ENCODE data around the gene SOX15.

Gene SOX15

GRCh38 chr17:7576432-7576937, 13.4 kb downstream of the SOX15 start:
- no peak for FAIRE-seq

- no peak for FAIRE-seq
Observed at GRCh38 chr17:7575959-7576358, 13.9 kb downstream of the SOX15 start.

DNA sequence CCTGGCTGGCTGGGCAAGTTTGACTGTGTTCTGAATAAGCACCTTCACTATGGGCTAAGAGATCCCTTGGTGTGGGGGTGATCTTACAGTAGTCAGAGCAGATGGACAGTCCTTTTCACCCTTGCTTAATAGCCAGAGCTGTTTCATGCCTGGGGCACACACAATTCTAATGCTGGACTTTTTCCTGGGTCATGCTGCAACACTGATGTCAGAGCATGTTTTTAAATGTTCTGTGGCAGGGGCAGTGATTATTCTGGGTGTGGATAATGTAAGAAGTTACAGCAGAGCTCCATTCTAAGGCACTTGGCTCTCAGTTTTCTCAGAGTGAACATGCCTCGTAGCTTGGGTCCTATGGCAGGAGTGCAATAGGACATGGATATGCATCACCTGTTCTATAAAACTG, 14.4 kb downstream of the SOX15 start:
- no peak for FAIRE-seq

DNA sequence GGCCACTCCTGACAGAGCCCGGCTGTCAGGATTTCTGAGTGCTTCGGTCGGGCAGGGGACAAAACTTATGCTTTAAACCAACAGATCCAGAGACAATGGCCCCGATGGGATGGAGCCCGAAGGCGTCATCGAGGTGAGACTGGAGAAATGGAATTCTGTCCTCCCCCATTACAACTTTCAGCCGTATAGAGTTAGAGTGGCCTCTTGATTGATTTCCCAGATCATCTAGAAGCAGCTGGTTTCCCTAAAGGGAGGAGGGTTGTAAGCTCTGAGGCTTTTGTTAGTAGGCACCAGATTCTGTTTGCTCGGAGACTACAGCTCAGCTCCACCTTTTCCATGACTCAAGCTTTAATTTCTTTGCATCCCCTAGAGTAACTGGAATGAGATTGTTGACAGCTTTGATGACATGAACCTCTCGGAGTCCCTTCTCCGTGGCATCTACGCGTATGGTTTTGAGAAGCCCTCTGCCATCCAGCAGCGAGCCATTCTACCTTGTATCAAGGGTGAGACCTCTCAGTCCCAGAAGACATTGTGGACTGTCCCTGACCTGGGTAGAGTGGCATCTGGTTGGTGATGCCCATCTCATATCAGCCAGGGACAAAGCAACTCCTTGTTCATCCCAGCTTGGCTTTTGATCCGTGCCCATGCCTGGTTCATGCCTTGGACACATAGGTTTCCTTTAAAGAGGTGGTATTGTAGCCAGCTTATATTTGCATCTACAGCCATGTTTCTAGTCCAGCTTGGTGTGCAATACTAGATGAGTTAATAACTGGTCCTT, 15.5 kb downstream of the SOX15 start:
- FAIRE-seq: no peak

DNA sequence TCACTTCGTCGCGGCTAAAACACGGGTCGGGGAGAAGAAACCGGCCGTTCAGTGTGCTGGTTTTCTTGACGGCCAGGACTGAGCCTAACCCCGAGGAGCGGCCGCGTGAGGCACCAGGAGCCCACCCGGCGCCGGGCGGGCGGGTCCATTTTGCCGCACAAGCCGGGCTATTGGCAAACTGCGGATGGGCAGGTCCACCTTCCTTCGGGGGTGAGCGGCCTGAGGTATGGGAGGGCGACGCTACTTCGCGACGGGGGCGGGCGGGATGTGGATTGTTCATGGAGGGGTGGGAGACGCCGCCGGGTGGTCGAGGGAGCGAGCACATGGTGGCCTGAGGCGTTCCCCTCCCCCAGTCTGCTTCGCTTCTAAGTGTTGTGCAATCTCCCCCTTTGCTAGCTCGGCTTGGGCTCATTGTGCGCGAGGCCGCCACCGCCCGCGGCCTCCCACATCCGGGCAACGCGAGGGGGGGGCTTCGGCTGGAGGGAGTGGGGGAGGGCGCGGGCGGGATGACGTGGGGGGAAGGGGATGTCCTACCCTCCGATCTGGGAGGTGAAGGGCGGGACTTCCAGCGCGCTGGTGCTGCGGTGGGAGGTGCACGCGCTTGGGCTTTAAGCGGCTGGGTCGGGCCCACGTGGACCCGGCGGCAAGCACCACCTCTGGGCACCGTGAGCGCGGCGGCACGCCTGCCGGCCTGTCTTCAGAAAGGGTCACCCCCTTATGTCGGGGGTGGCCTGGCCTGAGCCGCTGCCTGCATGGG, 16.4 kb downstream of the SOX15 start:
- no peak for FAIRE-seq

DNA sequence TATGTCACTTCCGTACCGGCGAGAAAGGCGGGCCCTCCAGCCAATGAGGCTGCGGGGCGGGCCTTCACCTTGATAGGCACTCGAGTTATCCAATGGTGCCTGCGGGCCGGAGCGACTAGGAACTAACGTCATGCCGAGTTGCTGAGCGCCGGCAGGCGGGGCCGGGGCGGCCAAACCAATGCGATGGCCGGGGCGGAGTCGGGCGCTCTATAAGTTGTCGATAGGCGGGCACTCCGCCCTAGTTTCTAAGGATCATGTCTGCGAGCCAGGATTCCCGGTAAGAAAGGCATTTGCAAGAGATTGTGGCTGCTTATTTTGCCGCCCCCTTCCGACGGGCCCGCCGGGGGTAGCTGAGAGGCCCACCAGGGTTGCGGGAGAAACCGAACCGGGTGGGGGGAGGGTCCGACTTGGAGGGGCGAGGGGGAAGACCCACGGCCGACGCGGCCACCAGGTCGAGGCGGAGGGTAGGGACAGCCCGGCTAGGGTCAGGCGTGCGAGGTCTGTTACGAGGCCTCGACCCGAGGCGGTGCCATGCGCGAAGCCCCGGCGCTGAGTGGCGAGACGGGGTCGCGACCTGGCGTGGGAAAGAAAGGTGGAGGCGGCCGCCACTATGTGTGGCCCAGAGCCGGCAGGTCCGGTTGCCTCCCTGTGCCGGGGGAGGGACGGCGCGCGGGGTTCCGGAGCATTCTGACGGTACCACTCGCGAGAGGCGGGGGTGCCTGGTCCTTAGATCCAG, 17.1 kb downstream of the SOX15 start:
- FAIRE-seq: peak; percentile 99

DNA sequence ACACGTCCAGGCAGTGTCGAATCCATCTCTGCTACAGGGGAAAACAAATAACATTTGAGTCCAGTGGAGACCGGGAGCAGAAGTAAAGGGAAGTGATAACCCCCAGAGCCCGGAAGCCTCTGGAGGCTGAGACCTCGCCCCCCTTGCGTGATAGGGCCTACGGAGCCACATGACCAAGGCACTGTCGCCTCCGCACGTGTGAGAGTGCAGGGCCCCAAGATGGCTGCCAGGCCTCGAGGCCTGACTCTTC, 17.6 kb downstream of the SOX15 start:
- no peak for FAIRE-seq

DNA sequence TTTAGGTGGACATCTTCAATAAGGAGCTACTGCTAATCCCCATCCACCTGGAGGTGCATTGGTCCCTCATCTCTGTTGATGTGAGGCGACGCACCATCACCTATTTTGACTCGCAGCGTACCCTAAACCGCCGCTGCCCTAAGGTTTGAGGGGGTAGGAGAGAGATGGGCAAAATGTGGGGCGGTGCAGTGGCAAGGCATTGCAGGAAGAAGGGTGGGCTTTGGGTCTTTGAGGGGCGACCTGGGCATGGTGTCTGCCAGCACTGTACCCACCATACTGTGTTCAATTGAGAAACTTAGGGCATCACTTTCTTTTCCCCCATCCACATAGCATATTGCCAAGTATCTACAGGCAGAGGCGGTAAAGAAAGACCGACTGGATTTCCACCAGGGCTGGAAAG, 19.5 kb downstream of the SOX15 start:
- FAIRE-seq: no peak

- FAIRE-seq: no peak
Observed at GRCh38 chr17:7569571-7569970, 20.3 kb downstream of the SOX15 start.

GRCh38 chr17:7563115-7563869, 26.6 kb downstream of the SOX15 start:
- no peak for FAIRE-seq

DNA sequence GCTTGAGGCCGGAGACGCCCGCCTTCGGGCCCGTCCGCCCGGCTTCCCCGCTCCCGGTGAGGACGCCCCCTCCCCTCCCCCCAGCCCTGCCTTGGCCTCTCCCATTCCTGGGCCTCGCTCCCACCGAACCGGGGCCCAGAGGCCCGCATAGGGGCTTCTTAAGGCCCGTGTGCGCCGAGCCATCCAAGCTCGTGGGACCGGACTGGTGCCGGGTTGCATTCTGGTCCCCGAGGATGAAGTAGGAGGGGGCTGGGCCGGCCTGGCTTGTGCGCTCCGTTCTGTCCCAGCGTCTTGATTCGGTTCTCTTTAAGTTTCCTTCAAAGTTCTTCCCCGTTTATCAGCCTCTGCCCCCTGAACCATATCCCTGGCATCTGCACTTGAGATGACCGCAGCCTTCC, 27.7 kb downstream of the SOX15 start:
- FAIRE-seq: no peak

GRCh38 chr17:7561589-7562207, 28.2 kb downstream of the SOX15 start, which contains the start of gene SENP3:
Gene SENP3, plus strand, starts transcription at chr17:7561919. Its CDS starts 1,158 bp downstream, at chr17:7563077.
- no peak for FAIRE-seq

DNA sequence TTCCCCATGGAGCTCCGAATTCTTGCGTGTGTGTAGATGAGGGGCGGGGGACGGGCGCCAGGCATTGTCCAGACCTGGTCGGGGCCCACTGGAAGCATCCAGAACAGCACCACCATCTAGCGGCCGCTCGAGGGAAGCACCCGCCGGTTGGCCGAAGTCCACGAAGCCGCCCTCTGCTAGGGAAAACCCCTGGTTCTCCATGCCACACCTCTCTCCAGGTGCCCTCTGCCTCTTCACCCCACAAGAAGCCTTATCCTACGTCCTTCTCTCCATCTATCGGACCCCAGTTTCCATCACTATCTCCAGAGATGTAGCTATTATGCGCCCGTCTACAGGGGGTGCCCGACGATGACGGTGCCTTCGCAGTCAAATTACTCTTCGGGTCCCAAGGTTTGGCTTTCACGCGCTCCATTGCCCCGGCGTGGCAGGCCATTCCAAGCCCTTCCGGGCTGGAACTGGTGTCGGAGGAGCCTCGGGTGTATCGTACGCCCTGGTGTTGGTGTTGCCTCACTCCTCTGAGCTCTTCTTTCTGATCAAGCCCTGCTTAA, 28.8 kb downstream of the SOX15 start:
- FAIRE-seq: no peak

GRCh38 chr17:7560172-7561027, 29.5 kb downstream of the SOX15 start:
- no peak for FAIRE-seq

DNA sequence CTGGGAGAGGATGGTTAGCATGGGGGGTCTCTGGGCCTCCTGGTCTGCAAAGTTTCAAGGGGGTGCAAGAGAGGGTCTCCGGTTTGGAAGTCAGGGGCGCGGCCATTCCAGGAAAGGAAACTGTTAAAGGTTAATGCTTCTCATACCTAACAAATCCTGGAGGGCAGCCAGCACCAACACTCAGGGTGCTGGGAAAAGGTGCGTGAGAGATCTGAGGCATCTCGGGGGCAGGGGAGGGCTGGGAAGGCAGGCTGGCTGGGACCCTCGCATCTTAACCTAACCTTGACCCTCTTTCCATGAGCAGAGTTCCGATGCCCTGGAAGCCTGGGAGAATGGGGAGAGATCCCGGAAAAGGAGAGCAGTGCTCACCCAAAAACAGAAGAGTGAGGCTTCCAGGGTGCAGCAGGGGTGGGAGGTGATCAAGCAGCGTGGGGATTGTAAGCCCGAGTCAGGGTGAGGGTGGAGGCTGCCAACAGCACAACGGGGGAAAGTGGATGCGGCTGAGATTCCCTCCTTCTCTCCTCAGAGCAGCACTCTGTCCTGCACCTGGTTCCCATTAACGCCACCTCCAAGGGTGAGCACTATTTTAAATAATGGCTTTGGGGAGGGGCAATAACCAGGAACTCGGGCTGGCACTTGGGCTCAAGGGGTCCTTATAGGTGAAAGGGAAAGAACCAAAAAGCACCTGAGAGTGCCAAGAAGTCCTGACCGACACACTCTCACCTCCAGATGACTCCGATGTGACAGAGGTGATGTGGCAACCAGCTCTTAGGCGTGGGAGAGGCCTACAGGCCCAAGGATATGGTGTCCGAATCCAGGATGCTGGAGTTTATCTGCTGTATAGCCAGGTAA, 30.3 kb downstream of the SOX15 start:
- FAIRE-seq: no peak

DNA sequence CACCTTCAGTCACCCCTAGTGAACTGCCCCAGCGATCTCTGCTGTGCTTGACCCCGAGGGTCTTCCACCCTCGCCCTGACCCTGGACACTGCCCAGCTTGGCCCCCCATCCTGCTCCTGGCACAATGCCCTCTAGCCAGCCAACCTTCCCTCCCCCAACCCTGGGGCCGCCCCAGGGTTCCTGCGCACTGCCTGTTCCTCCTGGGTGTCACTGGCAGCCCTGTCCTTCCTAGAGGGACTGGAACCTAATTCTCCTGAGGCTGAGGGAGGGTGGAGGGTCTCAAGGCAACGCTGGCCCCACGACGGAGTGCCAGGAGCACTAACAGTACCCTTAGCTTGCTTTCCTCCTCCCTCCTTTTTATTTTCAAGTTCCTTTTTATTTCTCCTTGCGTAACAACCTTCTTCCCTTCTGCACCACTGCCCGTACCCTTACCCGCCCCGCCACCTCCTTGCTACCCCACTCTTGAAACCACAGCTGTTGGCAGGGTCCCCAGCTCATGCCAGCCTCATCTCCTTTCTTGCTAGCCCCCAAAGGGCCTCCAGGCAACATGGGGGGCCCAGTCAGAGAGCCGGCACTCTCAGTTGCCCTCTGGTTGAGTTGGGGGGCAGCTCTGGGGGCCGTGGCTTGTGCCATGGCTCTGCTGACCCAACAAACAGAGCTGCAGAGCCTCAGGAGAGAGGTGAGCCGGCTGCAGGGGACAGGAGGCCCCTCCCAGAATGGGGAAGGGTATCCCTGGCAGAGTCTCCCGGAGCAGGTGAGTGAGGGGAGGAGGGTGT, 31.2 kb downstream of the SOX15 start, which contains the start of gene TNFSF13:
Gene TNFSF13, plus strand, starts transcription at position 207 of the 776 bp plus-strand sequence. Its CDS starts 290 bp downstream, at position 497.
- no peak for FAIRE-seq

DNA sequence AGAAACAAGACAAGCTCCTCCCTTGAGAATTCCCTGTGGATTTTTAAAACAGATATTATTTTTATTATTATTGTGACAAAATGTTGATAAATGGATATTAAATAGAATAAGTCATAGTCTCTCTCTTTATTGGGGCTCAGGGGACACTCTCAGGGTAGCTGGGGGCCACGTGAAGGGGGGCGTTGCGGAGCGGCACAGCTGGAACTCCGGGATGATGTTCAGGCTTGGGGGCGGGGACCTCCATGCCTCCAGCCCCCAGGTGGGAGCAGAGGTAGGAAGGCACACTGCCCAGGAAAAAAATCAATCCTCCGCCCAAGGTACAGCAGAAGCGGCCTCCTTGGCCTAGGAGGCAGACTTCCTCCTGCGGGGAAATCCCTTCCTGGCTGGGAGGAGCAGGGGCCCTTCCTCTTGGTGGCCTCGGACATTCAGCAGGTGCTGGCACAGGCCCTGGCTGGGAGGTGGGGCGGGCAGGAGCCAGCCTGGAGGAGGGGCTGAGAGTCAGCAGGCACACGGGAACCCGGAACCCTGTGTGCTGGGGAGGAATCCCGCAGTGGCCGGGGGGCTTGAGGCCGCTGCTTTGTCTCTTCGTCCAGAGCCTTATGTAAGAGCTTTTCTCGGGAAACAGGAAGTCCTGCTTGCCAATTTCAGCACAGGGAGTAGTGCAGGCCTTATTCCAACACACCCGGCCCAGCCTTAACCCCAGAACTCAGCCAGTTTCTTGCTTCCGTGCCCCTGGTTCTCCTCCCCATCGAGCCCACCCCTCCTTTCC, 31.9 kb downstream of the SOX15 start:
- FAIRE-seq: no peak

GRCh38 chr17:7557147-7557764, 32.6 kb downstream of the SOX15 start:
- FAIRE-seq: no peak
